ENCODE data around the gene ARHGAP28. TPM values are rescaled to one million over a fixed set of nuclear protein-coding genes. Genes with fewer than 3 reads are reported as not detected.

ARHGAP28 gene
- polyA plus RNA-seq, 3 donors = 65.5 to 68.4 (median 66.7) TPM

GRCh38 chr18:6866552-6867085 lies 137.1 kb downstream of the ARHGAP28 start:
- DNase-seq = no peak

- no peak for DNase-seq
These were observed 138.5 kb downstream of the ARHGAP28 start for GRCh38 chr18:6868033-6868432.

- DNase-seq = no peak
These were observed 142.1 kb downstream of the ARHGAP28 start for GRCh38 chr18:6871566-6871965.

GRCh38 chr18:6873040-6873751 lies 143.7 kb downstream of the ARHGAP28 start:
- DNase-seq = no peak

- no peak for DNase-seq
These were observed 144.8 kb downstream of the ARHGAP28 start for GRCh38 chr18:6874315-6874714.

- no peak for DNase-seq
These were observed 146.2 kb downstream of the ARHGAP28 start for GRCh38 chr18:6875749-6876148.

- no peak for DNase-seq
These were observed 147.1 kb downstream of the ARHGAP28 start for GRCh38 chr18:6876641-6877041.

- no peak for DNase-seq
These were observed 147.8 kb downstream of the ARHGAP28 start for GRCh38 chr18:6877288-6877687.

GRCh38 chr18:6878556-6879297 lies 149.2 kb downstream of the ARHGAP28 start:
- DNase-seq = no peak

GRCh38 chr18:6879508-6880195 lies 150.1 kb downstream of the ARHGAP28 start:
- DNase-seq = no peak

- no peak for DNase-seq
These were observed 151.7 kb downstream of the ARHGAP28 start for GRCh38 chr18:6881034-6881820.

- no peak for DNase-seq
These were observed 152.9 kb downstream of the ARHGAP28 start for GRCh38 chr18:6882401-6882800.

GRCh38 chr18:6885006-6885481 lies 155.5 kb downstream of the ARHGAP28 start:
- DNase-seq = peak; percentile 21

GRCh38 chr18:6885992-6886796 lies 156.7 kb downstream of the ARHGAP28 start:
- DNase-seq = peak; percentile 67

- DNase-seq = no peak
These were observed 157.3 kb downstream of the ARHGAP28 start for GRCh38 chr18:6886797-6887330.

- DNase-seq = no peak
These were observed 162.3 kb downstream of the ARHGAP28 start for GRCh38 chr18:6891788-6892187.

GRCh38 chr18:6901286-6901926 lies 171.9 kb downstream of the ARHGAP28 start:
- DNase-seq = no peak

GRCh38 chr18:6917072-6917471 lies 187.6 kb downstream of the ARHGAP28 start:
- peak; percentile 22 for DNase-seq

- DNase-seq = peak; percentile 66
These were observed 190.8 kb downstream of the ARHGAP28 start for GRCh38 chr18:6920099-6920955.

Data from renal pelvis (tissue), 4 donors.